DOHH2 (cell line): ENCODE measurements around the gene SENP1.

ENCODE experiments used
- H3F3A ChIP-seq: fragments of 200-600 bp; sonication (generic), shearing (Covaris generic); 2 replicates; pipeline ENCODE4 v1.6.0; 2016; ENCODE audit warnings: antibody characterized with exemption, mild to moderate bottlenecking; ENCODE audit not compliant: control insufficient read depth, insufficient read depth
- H3K27ac ChIP-seq: fragments of 200-600 bp; sonication (generic); 2 replicates; pipeline ENCODE4 v1.5.1; 2014; ENCODE audit warnings: low read depth, mild to moderate bottlenecking, low read length, moderate library complexity
- H3K27me3 ChIP-seq: fragments of 200-600 bp; sonication (generic); 2 replicates; pipeline ENCODE4 v1.6.1; 2014; ENCODE audit warnings: mild to moderate bottlenecking, low read length, mixed read lengths; ENCODE audit not compliant: control insufficient read depth
- H3K36me3 ChIP-seq: fragments of 200-600 bp; sonication (generic); 2 replicates; pipeline ENCODE4 v1.6.1; 2014; ENCODE audit warnings: mild to moderate bottlenecking, low read length, moderate library complexity, mixed read lengths; ENCODE audit not compliant: control insufficient read depth
- H3K4me1 ChIP-seq: fragments of 200-600 bp; sonication (generic); 2 replicates; pipeline ENCODE4 v1.6.1; 2014; ENCODE audit warnings: mild to moderate bottlenecking, low read length, mixed read lengths; ENCODE audit not compliant: control insufficient read depth
- H3K4me2 ChIP-seq: fragments of 200-600 bp; sonication (generic); 2 replicates; pipeline ENCODE4 v1.6.0; 2014; ENCODE audit warnings: mild to moderate bottlenecking, low read length, moderate library complexity
- H3K4me3 ChIP-seq: fragments of 200-600 bp; sonication (generic); 2 replicates; pipeline ENCODE4 v1.5.1; 2014; ENCODE audit warnings: mild to moderate bottlenecking, low read length, mixed read lengths
- H3K79me2 ChIP-seq: fragments of 200-600 bp; sonication (generic); 2 replicates; pipeline ENCODE4 v1.6.1; 2014; ENCODE audit warnings: mild to moderate bottlenecking, low read length, mixed read lengths; ENCODE audit not compliant: control insufficient read depth
- H3K9me2 ChIP-seq: fragments of 200-600 bp; sonication (generic); replicated peaks from 2 replicates; pipeline ENCODE4 v1.6.1; 2014; ENCODE audit warnings: mild to moderate bottlenecking, low read length, mixed read lengths; ENCODE audit not compliant: control insufficient read depth
- H3K9me3 ChIP-seq: fragments of 200-600 bp; sonication (generic); 2 replicates; pipeline ENCODE4 v1.6.1; 2014; ENCODE audit warnings: antibody characterized with exemption, low read length, mixed read lengths; ENCODE audit not compliant: control insufficient read depth, insufficient read depth
- H4K20me1 ChIP-seq: fragments of 200-600 bp; sonication (generic); 2 replicates; pipeline ENCODE4 v1.6.0; 2014; ENCODE audit warnings: low read depth, mild to moderate bottlenecking, antibody characterized with exemption, low read length, moderate library complexity; ENCODE audit not compliant: control insufficient read depth, insufficient read depth
- CTCF ChIP-seq: fragments of 200-600 bp; sonication (generic); IDR thresholded peaks from one replicate; pipeline ENCODE4 v1.5.1; 2014; ENCODE audit warnings: antibody characterized with exemption, mild to moderate bottlenecking, low read depth, low read length; ENCODE audit not compliant: poor library complexity, severe bottlenecking
- EZH2phosphoT487 ChIP-seq: fragments of 200-600 bp; sonication (generic); IDR thresholded peaks from 2 replicates; pipeline ENCODE4 v1.6.1; 2017; ENCODE audit warnings: borderline replicate concordance, mild to moderate bottlenecking, antibody characterized with exemption, low read length, moderate library complexity, mixed read lengths

The SENP1 gene

GRCh38 chr12:48132826-48133225 lies 26.9 kb upstream of the SENP1 start:
- no peaks in the 10 kb centered on the region for H3K27me3 ChIP-seq
- H3K36me3 ChIP-seq = peaks cover 86% of the 10 kb centered on the region
- H3K9me2 ChIP-seq = no peaks in the 10 kb centered on the region
- no peaks in the 10 kb centered on the region for H3K9me3 ChIP-seq
- H4K20me1 ChIP-seq = no peaks in the 10 kb centered on the region
- no peak overlapping the region for H3K4me2 ChIP-seq
- H3F3A ChIP-seq = no peaks in the 10 kb centered on the region
- H3K27ac ChIP-seq = no peak overlapping the region
- TF ChIP-seq CTCF (no peak), EZH2phosphoT487 (no peak)
- no peaks in the 10 kb centered on the region for H3K4me1 ChIP-seq
- peaks cover 8% of the 10 kb centered on the region; the same call in 1 of the 2 replicates for H3K79me2 ChIP-seq
- H3K4me3 ChIP-seq = no peak overlapping the region

DNA sequence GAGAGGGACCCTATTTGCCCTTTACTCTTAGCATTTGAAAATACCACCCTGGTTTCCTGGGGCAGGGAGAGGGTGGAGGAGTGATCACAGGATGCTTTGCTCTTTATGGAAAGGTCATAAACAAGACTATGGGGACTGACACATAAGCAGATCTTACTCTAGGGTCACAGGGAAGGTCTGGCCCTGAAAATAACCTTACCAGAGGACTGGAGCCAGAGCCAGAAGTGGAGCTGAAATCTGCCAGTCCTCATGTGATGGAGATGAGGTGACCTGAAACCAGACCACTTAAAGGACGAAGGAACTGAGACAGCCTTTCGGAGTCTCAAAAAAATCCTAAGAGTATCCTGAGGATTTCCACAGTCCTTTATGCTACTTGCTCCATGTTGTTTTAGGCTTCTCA lies 25.6 kb upstream of the SENP1 start:
- no peaks in the 10 kb centered on the region for H3F3A ChIP-seq
- H3K4me3 ChIP-seq = no peak overlapping the region
- H3K79me2 ChIP-seq = peaks cover 21% of the 10 kb centered on the region
- H3K9me3 ChIP-seq = no peaks in the 10 kb centered on the region
- TF ChIP-seq EZH2phosphoT487 (no peak), CTCF (no peak)
- no peak overlapping the region for H3K27ac ChIP-seq
- H4K20me1 ChIP-seq = 0 out of 2 replicates have a peak, but pooled peaks cover 3% of the 10 kb centered on the region
- H3K27me3 ChIP-seq = no peaks in the 10 kb centered on the region
- H3K4me2 ChIP-seq = no peak overlapping the region
- H3K4me1 ChIP-seq = no peaks in the 10 kb centered on the region
- no peaks in the 10 kb centered on the region for H3K9me2 ChIP-seq
- H3K36me3 ChIP-seq = peaks cover 90% of the 10 kb centered on the region

DNA sequence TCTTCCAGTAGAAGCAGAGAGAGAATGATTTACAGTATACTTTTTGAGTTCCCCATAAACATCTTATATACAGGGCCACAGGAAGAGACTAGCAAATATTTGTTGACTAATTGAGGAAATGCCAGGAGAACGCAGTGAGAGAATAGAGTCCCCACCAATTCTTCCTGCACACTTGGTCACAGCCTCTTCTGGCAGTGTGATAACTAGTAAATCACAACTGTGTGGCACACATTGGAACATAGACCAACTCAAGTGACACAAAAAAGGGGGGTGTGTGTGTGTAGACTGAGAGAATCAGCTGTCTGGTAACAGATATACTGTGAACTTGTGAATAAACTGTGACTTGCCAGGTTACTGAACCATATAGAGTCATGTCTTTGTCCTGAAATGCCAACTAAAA lies 23.5 kb upstream of the SENP1 start:
- H3K36me3 ChIP-seq = peaks cover 92% of the 10 kb centered on the region
- H3K79me2 ChIP-seq = peaks cover 24% of the 10 kb centered on the region
- no peak for TF ChIP-seq EZH2phosphoT487

DNA sequence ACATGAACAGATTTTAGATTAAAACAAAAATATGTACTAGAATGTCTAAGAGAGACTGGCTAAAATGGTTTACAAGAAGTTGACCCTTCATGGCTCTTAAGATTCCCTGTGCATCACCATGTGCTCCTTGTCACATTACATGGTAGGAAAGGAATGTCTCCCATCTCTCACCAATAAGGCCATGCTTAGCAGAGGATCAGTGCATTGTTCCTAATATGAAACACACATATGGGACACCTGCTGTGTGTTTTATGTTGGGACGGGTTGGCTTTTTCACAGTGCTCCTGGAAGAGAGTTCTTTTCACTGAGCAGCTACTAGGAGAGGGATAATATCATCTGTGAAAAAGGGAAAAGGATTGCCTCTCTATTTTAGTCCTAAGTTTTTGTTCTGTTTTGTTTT lies 22.9 kb upstream of the SENP1 start:
- no peaks in the 10 kb centered on the region for H3K27me3 ChIP-seq
- H3K36me3 ChIP-seq = peaks cover 91% of the 10 kb centered on the region
- H3K4me3 ChIP-seq = no peak overlapping the region
- H3K9me2 ChIP-seq = no peaks in the 10 kb centered on the region
- 0 out of 2 replicates have a peak, but pooled peaks cover 3% of the 10 kb centered on the region for H4K20me1 ChIP-seq
- no peak overlapping the region for H3K27ac ChIP-seq
- peaks cover 24% of the 10 kb centered on the region for H3K79me2 ChIP-seq
- no peaks in the 10 kb centered on the region for H3F3A ChIP-seq
- H3K4me1 ChIP-seq = no peaks in the 10 kb centered on the region
- H3K4me2 ChIP-seq = no peak overlapping the region
- H3K9me3 ChIP-seq = no peaks in the 10 kb centered on the region
- no peak for TF ChIP-seq EZH2phosphoT487
- no peak for TF ChIP-seq CTCF

More for the DNA sequence above, 23.5 kb upstream of the SENP1 start:
- H4K20me1 ChIP-seq = 0 out of 2 replicates have a peak, but pooled peaks cover 3% of the 10 kb centered on the region
- no peak overlapping the region for H3K27ac ChIP-seq
- no peak overlapping the region for H3K4me2 ChIP-seq
- no peaks in the 10 kb centered on the region for H3K9me3 ChIP-seq
- no peaks in the 10 kb centered on the region for H3K9me2 ChIP-seq
- no peaks in the 10 kb centered on the region for H3K27me3 ChIP-seq
- H3K4me3 ChIP-seq = no peak overlapping the region
- H3F3A ChIP-seq = no peaks in the 10 kb centered on the region
- H3K4me1 ChIP-seq = no peaks in the 10 kb centered on the region
